Lower leg skin (tissue), 3 donors: ENCODE measurements around the gene MET.

Experiments
- CTCF ChIP-seq, 3 donors: fragments of 450-650 bp; IDR thresholded peaks; one replicate each; pipeline ENCODE4 v1.5.1; 2016; ENCODE audit warnings: antibody characterized with exemption in 3 of 3, mild to moderate bottlenecking in 3 of 3, moderate library complexity in 2 of 3
- POLR2A ChIP-seq, 2 donors: fragments of 450-650 bp; IDR thresholded peaks; one replicate each; pipeline ENCODE4 v1.6.1; 2016 to 2017; ENCODE audit warnings: antibody characterized with exemption in 2 of 2, mild to moderate bottlenecking in 1 of 2, moderate library complexity in 1 of 2

GRCh38 chr7:116836048-116836447, 164.1 kb downstream of the MET start:
- TF ChIP-seq CTCF (IDR thresholded peaks at IDR 0.05) (no peak), POLR2A (IDR thresholded peaks at IDR 0.05) (no peak)
